DOHH2 (cell line): ENCODE results near the gene CLMN.

Experiments
- H3F3A ChIP-seq: fragments of 200-600 bp; sonication (generic), shearing (Covaris generic); 2 replicates; pipeline ENCODE4 v1.6.0; 2016; ENCODE audit warnings: antibody characterized with exemption, mild to moderate bottlenecking; ENCODE audit not compliant: control insufficient read depth, insufficient read depth
- H3K27ac ChIP-seq: fragments of 200-600 bp; sonication (generic); 2 replicates; pipeline ENCODE4 v1.5.1; 2014; ENCODE audit warnings: low read depth, mild to moderate bottlenecking, low read length, moderate library complexity
- H3K27me3 ChIP-seq: fragments of 200-600 bp; sonication (generic); 2 replicates; pipeline ENCODE4 v1.6.1; 2014; ENCODE audit warnings: mild to moderate bottlenecking, low read length, mixed read lengths; ENCODE audit not compliant: control insufficient read depth
- H3K36me3 ChIP-seq: fragments of 200-600 bp; sonication (generic); 2 replicates; pipeline ENCODE4 v1.6.1; 2014; ENCODE audit warnings: mild to moderate bottlenecking, low read length, moderate library complexity, mixed read lengths; ENCODE audit not compliant: control insufficient read depth
- H3K4me1 ChIP-seq: fragments of 200-600 bp; sonication (generic); 2 replicates; pipeline ENCODE4 v1.6.1; 2014; ENCODE audit warnings: mild to moderate bottlenecking, low read length, mixed read lengths; ENCODE audit not compliant: control insufficient read depth
- H3K4me2 ChIP-seq: fragments of 200-600 bp; sonication (generic); 2 replicates; pipeline ENCODE4 v1.6.0; 2014; ENCODE audit warnings: mild to moderate bottlenecking, low read length, moderate library complexity
- H3K4me3 ChIP-seq: fragments of 200-600 bp; sonication (generic); 2 replicates; pipeline ENCODE4 v1.5.1; 2014; ENCODE audit warnings: mild to moderate bottlenecking, low read length, mixed read lengths
- H3K79me2 ChIP-seq: fragments of 200-600 bp; sonication (generic); 2 replicates; pipeline ENCODE4 v1.6.1; 2014; ENCODE audit warnings: mild to moderate bottlenecking, low read length, mixed read lengths; ENCODE audit not compliant: control insufficient read depth
- H3K9me2 ChIP-seq: fragments of 200-600 bp; sonication (generic); replicated peaks from 2 replicates; pipeline ENCODE4 v1.6.1; 2014; ENCODE audit warnings: mild to moderate bottlenecking, low read length, mixed read lengths; ENCODE audit not compliant: control insufficient read depth
- H3K9me3 ChIP-seq: fragments of 200-600 bp; sonication (generic); 2 replicates; pipeline ENCODE4 v1.6.1; 2014; ENCODE audit warnings: antibody characterized with exemption, low read length, mixed read lengths; ENCODE audit not compliant: control insufficient read depth, insufficient read depth
- H4K20me1 ChIP-seq: fragments of 200-600 bp; sonication (generic); 2 replicates; pipeline ENCODE4 v1.6.0; 2014; ENCODE audit warnings: low read depth, mild to moderate bottlenecking, antibody characterized with exemption, low read length, moderate library complexity; ENCODE audit not compliant: control insufficient read depth, insufficient read depth
- EZH2phosphoT487 ChIP-seq: fragments of 200-600 bp; sonication (generic); IDR thresholded peaks from 2 replicates; pipeline ENCODE4 v1.6.1; 2017; ENCODE audit warnings: borderline replicate concordance, mild to moderate bottlenecking, antibody characterized with exemption, low read length, moderate library complexity, mixed read lengths
- TF ChIP-seq, protein P1 (sequence below): fragments of 200-600 bp; sonication (generic); IDR thresholded peaks from one replicate; pipeline ENCODE4 v1.5.1; 2014; ENCODE audit warnings: antibody characterized with exemption, mild to moderate bottlenecking, low read depth, low read length; ENCODE audit not compliant: poor library complexity, severe bottlenecking

The CLMN gene

DNA sequence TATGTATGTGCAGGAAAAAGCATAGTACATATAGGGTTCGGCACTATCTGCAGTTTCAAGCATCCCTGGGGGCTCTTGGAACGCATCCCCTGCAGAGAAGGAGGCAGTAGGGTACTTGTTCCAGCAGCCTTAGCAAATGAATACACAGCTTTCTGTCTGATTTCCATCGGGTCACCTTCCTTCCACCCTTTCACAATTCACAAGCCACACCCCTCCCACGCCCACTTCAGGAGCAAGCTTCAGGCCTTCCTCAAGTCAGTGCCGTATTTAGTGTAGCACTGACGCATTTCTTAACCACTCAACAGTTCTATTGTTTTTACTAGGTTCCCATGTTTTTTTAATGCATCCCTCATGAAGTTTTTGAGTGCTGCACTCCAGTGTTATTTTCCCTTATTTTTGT is 64.2 kb downstream of the CLMN start:
- Histone ChIP-seq H3F3A (no peaks in the 10 kb centered on the region), H3K4me3 (no peak overlapping the region)
- no peak for TF ChIP-seq EZH2phosphoT487
- TF ChIP-seq, protein P1, sequence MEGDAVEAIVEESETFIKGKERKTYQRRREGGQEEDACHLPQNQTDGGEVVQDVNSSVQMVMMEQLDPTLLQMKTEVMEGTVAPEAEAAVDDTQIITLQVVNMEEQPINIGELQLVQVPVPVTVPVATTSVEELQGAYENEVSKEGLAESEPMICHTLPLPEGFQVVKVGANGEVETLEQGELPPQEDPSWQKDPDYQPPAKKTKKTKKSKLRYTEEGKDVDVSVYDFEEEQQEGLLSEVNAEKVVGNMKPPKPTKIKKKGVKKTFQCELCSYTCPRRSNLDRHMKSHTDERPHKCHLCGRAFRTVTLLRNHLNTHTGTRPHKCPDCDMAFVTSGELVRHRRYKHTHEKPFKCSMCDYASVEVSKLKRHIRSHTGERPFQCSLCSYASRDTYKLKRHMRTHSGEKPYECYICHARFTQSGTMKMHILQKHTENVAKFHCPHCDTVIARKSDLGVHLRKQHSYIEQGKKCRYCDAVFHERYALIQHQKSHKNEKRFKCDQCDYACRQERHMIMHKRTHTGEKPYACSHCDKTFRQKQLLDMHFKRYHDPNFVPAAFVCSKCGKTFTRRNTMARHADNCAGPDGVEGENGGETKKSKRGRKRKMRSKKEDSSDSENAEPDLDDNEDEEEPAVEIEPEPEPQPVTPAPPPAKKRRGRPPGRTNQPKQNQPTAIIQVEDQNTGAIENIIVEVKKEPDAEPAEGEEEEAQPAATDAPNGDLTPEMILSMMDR, result no peak

DNA sequence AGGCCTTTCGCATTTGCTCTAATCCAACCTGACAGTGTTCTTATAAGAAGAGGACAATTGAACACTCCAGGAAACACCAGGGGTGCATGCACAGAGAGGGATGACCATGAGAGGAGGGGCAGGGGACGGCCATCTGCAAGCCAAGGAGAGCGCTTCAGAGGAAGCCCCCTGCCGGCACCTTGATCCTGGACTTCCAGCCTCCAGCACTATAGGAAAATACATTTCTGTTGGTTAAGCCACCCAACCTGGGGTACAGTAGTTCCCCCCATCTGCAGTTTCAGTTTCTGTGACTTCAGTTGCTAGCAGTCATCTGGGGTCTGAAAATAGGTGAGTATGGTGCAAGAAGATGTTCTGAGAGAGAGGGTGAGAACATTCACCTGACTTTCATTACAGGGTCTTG is 64.7 kb downstream of the CLMN start:
- H3K4me1 ChIP-seq, result no peaks in the 10 kb centered on the region
- no peaks in the 10 kb centered on the region for H3K9me3 ChIP-seq
- no peaks in the 10 kb centered on the region for H3F3A ChIP-seq
- peaks cover 5% of the 10 kb centered on the region for H3K27me3 ChIP-seq
- no peak overlapping the region for H3K27ac ChIP-seq
- no peaks in the 10 kb centered on the region for H3K79me2 ChIP-seq
- TF ChIP-seq EZH2phosphoT487, result no peak
- TF ChIP-seq, protein P1, result no peak
- no peaks in the 10 kb centered on the region for H4K20me1 ChIP-seq
- H3K4me2 ChIP-seq, result no peak overlapping the region
- no peak overlapping the region for H3K4me3 ChIP-seq
- no peaks in the 10 kb centered on the region for H3K9me2 ChIP-seq
- H3K36me3 ChIP-seq, result no peaks in the 10 kb centered on the region

More for the DNA sequence above, 64.2 kb downstream of the CLMN start:
- H3K27me3 ChIP-seq, result peaks cover 5% of the 10 kb centered on the region
- no peaks in the 10 kb centered on the region for H3K9me2 ChIP-seq
- H3K79me2 ChIP-seq, result no peaks in the 10 kb centered on the region
- H3K9me3 ChIP-seq, result no peaks in the 10 kb centered on the region
- no peaks in the 10 kb centered on the region for H3K36me3 ChIP-seq
- no peak overlapping the region for H3K4me2 ChIP-seq
- no peaks in the 10 kb centered on the region for H3K4me1 ChIP-seq
- H3K27ac ChIP-seq, result no peak overlapping the region
- no peaks in the 10 kb centered on the region for H4K20me1 ChIP-seq

DNA sequence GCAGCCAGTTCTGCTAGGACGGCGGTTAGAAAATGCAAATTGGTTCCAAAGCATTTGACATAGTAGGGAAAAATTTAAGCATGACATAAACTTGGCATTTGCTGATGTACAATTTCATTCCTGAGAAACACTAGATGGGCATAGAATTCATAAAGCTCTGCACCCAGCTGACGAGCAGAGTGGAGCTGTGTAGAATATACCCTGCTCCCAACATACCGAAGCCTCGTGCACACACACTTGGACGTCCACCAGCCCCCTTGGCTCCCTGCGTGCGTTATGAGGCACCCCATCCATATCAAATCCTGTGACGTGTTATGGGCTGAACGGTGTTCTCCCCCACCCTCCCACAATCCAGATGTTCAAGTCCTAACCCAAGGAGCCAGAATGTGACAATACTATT is 65.4 kb downstream of the CLMN start:
- Histone ChIP-seq H3K27me3 (peaks cover 5% of the 10 kb centered on the region), H3K4me3 (no peak overlapping the region), H3K36me3 (no peaks in the 10 kb centered on the region), H4K20me1 (no peaks in the 10 kb centered on the region), H3K79me2 (no peaks in the 10 kb centered on the region), H3K9me2 (no peaks in the 10 kb centered on the region), H3F3A (no peaks in the 10 kb centered on the region), H3K9me3 (no peaks in the 10 kb centered on the region), H3K4me1 (no peaks in the 10 kb centered on the region), H3K4me2 (no peak overlapping the region), H3K27ac (no peak overlapping the region)
- TF ChIP-seq, protein P1, result no peak
- no peak for TF ChIP-seq EZH2phosphoT487
